IMR-90 (cell line): ENCODE data around the gene EHBP1. TPM values are rescaled to one million over a fixed set of nuclear protein-coding genes. Genes with fewer than 3 reads are reported as not detected.

Source experiments
- ATAC-seq: fragments of 200-7000 bp; cut with Tn5 transposase; 2 replicates; pipeline ENCODE4 v1.9.1; 2020; ENCODE audit warnings: low read depth, mild to moderate bottlenecking, moderate library complexity
- BruUV-seq: library from RNA; stranded (reverse); fragments of 400-500 nt; replicated peaks from 2 replicates; lab custom pipeline; 2021; lab: Mats Ljungman, UMichigan
- CTCF ChIA-PET: fragments of 300-600 bp; formaldehyde crosslinking; extraction: SDS; loops from one replicate; lab custom pipeline; 2021; ENCODE audit warnings: antibody characterized with exemption; lab: Yijun Ruan, JAX
- POLR2A ChIA-PET: fragments of 300-600 bp; sonication (Branson Sonifier 250); formaldehyde crosslinking; loops from one replicate; lab custom pipeline; 2022; ENCODE audit warnings: antibody characterized with exemption; ENCODE audit not compliant: unreplicated experiment; lab: Charles Lee
- DNase-seq: peaks from one replicate; pipeline ENCODE4 v3.0.0; 2013
- H2AFZ ChIP-seq: replicated peaks from 2 replicates; pipeline ENCODE3; 2013; ENCODE audit warnings: low read length, mild to moderate bottlenecking; ENCODE audit not compliant: poor library complexity
- H2AK5ac ChIP-seq: 2 replicates; pipeline ENCODE4 v1.6.1; 2013; ENCODE audit warnings: low read depth, low read length, inconsistent platforms
- H2AK9ac ChIP-seq: replicated peaks from 2 replicates; pipeline ENCODE3; 2013; ENCODE audit warnings: mild to moderate bottlenecking, low read depth, low read length, moderate library complexity; ENCODE audit not compliant: poor library complexity
- H2BK120ac ChIP-seq: 2 replicates; pipeline ENCODE4 v1.6.1; 2013; ENCODE audit warnings: low read depth, low read length, inconsistent platforms
- H2BK15ac ChIP-seq: 3 replicates; pipeline ENCODE4 v1.6.1; 2013; ENCODE audit warnings: low read depth, low read length, inconsistent platforms
- H2BK20ac ChIP-seq: 2 replicates; pipeline ENCODE4 v1.6.1; 2013; ENCODE audit warnings: low read depth, mild to moderate bottlenecking, inconsistent platforms, low read length, moderate library complexity
- H2BK5ac ChIP-seq: 2 replicates; pipeline ENCODE4 v1.6.1; 2013; ENCODE audit warnings: mild to moderate bottlenecking, low read depth, low read length, inconsistent platforms; ENCODE audit not compliant: poor library complexity, severe bottlenecking
- H3K14ac ChIP-seq: replicated peaks from 2 replicates; pipeline ENCODE4 v1.6.1; 2013; ENCODE audit warnings: low read depth, low read length, inconsistent platforms
- H3K18ac ChIP-seq: 2 replicates; pipeline ENCODE4 v1.6.1; 2013; ENCODE audit warnings: low read depth, low read length, control low read depth
- H3K23ac ChIP-seq: 2 replicates; pipeline ENCODE4 v1.6.1; 2013; ENCODE audit warnings: low read depth, low read length, inconsistent platforms
- H3K27ac ChIP-seq: 2 replicates; pipeline ENCODE4 v1.5.1; 2013; ENCODE audit warnings: mild to moderate bottlenecking, control low read depth, low read length; ENCODE audit not compliant: insufficient read depth
- H3K27me3 ChIP-seq: 2 replicates; pipeline ENCODE4 v1.6.1; 2013; ENCODE audit warnings: low read length; ENCODE audit not compliant: control insufficient read depth, insufficient read depth
- H3K36me3 ChIP-seq: 2 replicates; pipeline ENCODE4 v1.6.1; 2013; ENCODE audit warnings: low read length, mixed read lengths; ENCODE audit not compliant: control insufficient read depth, insufficient read depth
- H3K4ac ChIP-seq: 2 replicates; pipeline ENCODE4 v1.6.1; 2013; ENCODE audit warnings: low read depth, low read length, inconsistent platforms
- H3K4me1 ChIP-seq: 2 replicates; pipeline ENCODE4 v1.6.1; 2013; ENCODE audit warnings: low read length, mixed read lengths; ENCODE audit not compliant: control insufficient read depth, insufficient read depth
- H3K4me2 ChIP-seq: 2 replicates; pipeline ENCODE4 v1.6.1; 2013; ENCODE audit warnings: low read depth, mild to moderate bottlenecking, control low read depth, low read length, moderate library complexity
- H3K4me3 ChIP-seq: 2 replicates; pipeline ENCODE4 v1.5.1; 2013; ENCODE audit warnings: low read depth, mild to moderate bottlenecking, control low read depth, low read length, moderate library complexity; ENCODE audit not compliant: insufficient read depth
- H3K56ac ChIP-seq: 2 replicates; pipeline ENCODE4 v1.6.1; 2013; ENCODE audit warnings: low read length, inconsistent platforms; ENCODE audit not compliant: insufficient read depth; ENCODE audit errors: extremely low read depth
- H3K79me1 ChIP-seq, 2 experiments: 2 replicates each; pipeline ENCODE4 v1.6.1; 2013; ENCODE audit warnings: low read length in 2 of 2, inconsistent platforms in 1 of 2, low read depth in 1 of 2
- H3K9ac ChIP-seq: 2 replicates; pipeline ENCODE4 v1.6.1; 2013; ENCODE audit warnings: low read depth, low read length, control low read depth
- H3K9me1 ChIP-seq: 2 replicates; pipeline ENCODE4 v1.6.1; 2013; ENCODE audit warnings: low read length, inconsistent platforms; ENCODE audit not compliant: insufficient read depth
- H3K9me3 ChIP-seq: 2 replicates; pipeline ENCODE4 v1.6.1; 2013; ENCODE audit warnings: low read length; ENCODE audit not compliant: control insufficient read depth, insufficient read depth
- H4K20me1 ChIP-seq: 2 replicates; pipeline ENCODE4 v1.6.1; 2013; ENCODE audit warnings: low read length, inconsistent platforms; ENCODE audit not compliant: insufficient read depth
- H4K5ac ChIP-seq: 2 replicates; pipeline ENCODE4 v1.6.1; 2013; ENCODE audit warnings: mild to moderate bottlenecking, low read depth, low read length, control low read depth
- H4K8ac ChIP-seq, 2 experiments: 2 replicates each; pipeline ENCODE4 v1.6.1; 2013; ENCODE audit warnings: low read depth in 2 of 2, low read length in 2 of 2, control low read depth in 1 of 2, inconsistent platforms in 1 of 2
- H4K91ac ChIP-seq: 2 replicates; pipeline ENCODE4 v1.6.1; 2013; ENCODE audit warnings: low read depth, low read length, inconsistent platforms; ENCODE audit not compliant: insufficient read depth
- BHLHE40 ChIP-seq: fragments of 150-350 bp; IDR thresholded peaks from 2 replicates; pipeline ENCODE4 v1.6.1; 2016; ENCODE audit warnings: mild to moderate bottlenecking, low read depth, low read length
- CEBPB ChIP-seq: IDR thresholded peaks from 2 replicates; pipeline ENCODE4 v1.6.1; 2012; ENCODE audit warnings: low read depth, low read length, improper control_type of control experiment
- CHD1 ChIP-seq: IDR thresholded peaks from 2 replicates; pipeline ENCODE4 v1.6.1; 2012; ENCODE audit warnings: low read depth, low read length, improper control_type of control experiment
- CTCF ChIP-seq: conservative IDR thresholded peaks from 2 replicates; pipeline ENCODE4 v1.5.1; 2012; ENCODE audit warnings: mild to moderate bottlenecking, low read depth, low read length, improper control_type of control experiment
- MAZ ChIP-seq: IDR thresholded peaks from 2 replicates; pipeline ENCODE4 v1.6.1; 2012; ENCODE audit warnings: low read depth, mild to moderate bottlenecking, low read length, improper control_type of control experiment, moderate library complexity, borderline replicate concordance
- MXI1 ChIP-seq: IDR thresholded peaks from 2 replicates; pipeline ENCODE4 v1.6.1; 2012; ENCODE audit warnings: low read depth, mild to moderate bottlenecking, low read length, moderate library complexity, borderline replicate concordance
- RFX5 ChIP-seq: IDR thresholded peaks from 2 replicates; pipeline ENCODE4 v1.8.0; 2012; ENCODE audit warnings: low read depth, mild to moderate bottlenecking, low read length, moderate library complexity
- USF2 ChIP-seq: fragments of 150-350 bp; IDR thresholded peaks from 2 replicates; pipeline ENCODE4 v1.6.1; 2017; ENCODE audit warnings: mild to moderate bottlenecking, antibody characterized with exemption, low read length, low read depth
- WGBS, 2 experiments: methylation state at CpG; one replicate each; pipeline versions ENCODE4 v1.1.5 to v1.1.7; 2013; ENCODE audit warnings: missing lambda C conversion rate in 2 of 2; ENCODE audit not compliant: insufficient read length in 1 of 2; ENCODE audit errors: extremely low coverage in 2 of 2; 5-methylcytosine and 5-hydroxymethylcytosine counted together
- dilution Hi-C: fragments of 300-500 bp; cut with HindIII; formaldehyde crosslinking; loops from one replicate; pipeline ENCODE4 v1.14.3; 2018; ENCODE audit warnings: low sequenced_read_pairs; ENCODE audit not compliant: unreplicated experiment
- in situ Hi-C: fragments of 300-500 bp; cut with MboI; formaldehyde crosslinking; loops from 3 replicates; pipeline ENCODE4 v1.14.3; 2019; ENCODE audit warnings: low sequenced_read_pairs, inconsistent platforms, mixed read lengths
- intact Hi-C: fragments of 100-400 bp; cut with micrococcal nuclease; formaldehyde crosslinking; loops from 2 replicates; pipeline ENCODE4 v1.10.0; 2022
- polyA plus RNA-seq, 3 experiments: library from polyadenylated mRNA; depleted of rRNA; stranded (reverse); fragments of >200 nt; gene quantifications; 2 replicates each; pipeline ENCODE4 v1.2.3, GENCODE V29; 2012; ENCODE audit warnings: low replicate concordance in 1 of 3
- total RNA-seq: library from RNA; depleted of rRNA; stranded (reverse); fragments of >200 nt; gene quantifications from 2 replicates; pipeline ENCODE4 v1.2.3, GENCODE V29; 2012

EHBP1 gene
- total and polyA plus RNA-seq, 2 of the 4 experiments (the other 2 are of a cell fraction), result 28.3 to 44.4 TPM

DNA sequence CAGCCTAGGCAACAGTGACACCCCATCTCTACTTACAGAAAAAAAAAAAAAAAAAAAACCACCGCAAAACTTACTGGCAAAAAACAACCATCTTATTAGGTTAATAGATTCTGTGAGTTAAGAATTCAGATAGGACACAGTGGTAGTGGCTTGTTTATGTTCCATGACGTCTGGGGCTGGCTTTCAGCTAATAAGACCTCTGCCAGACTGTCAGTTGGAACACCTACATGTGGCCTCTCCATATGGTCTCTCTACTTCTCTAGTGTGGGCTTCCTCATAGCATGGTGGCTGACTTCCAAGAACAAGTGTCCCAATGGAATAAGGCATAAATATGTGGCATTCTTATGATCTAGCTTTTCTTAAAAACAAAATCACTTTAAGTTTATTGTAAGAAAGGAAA lies 251.1 kb downstream of the EHBP1 start:
- no peaks in the 10 kb centered on the region for H3K27me3 ChIP-seq
- H2AK5ac ChIP-seq, result no peak overlapping the region
- H4K91ac ChIP-seq, result no peak overlapping the region
- no TSS peak for BruUV-seq
- no peaks in the 10 kb centered on the region for H4K20me1 ChIP-seq
- no peak overlapping the region for H2BK5ac ChIP-seq
- H3K23ac ChIP-seq, result no peak overlapping the region
- no peak overlapping the region for H3K4me3 ChIP-seq
- no peak overlapping the region for H2AK9ac ChIP-seq
- in situ Hi-C loops, result no loop called here
- no peak overlapping the region for H3K56ac ChIP-seq
- no peak overlapping the region for H3K18ac ChIP-seq
- no peaks in the 10 kb centered on the region for H3K79me1 ChIP-seq
- TF ChIP-seq CHD1 (no peak), CTCF (no peak), MAZ (no peak), USF2 (no peak), BHLHE40 (no peak), MXI1 (no peak), RFX5 (no peak), CEBPB (no peak)
- dilution Hi-C loops, result no loop called here
- H3K36me3 ChIP-seq, result peaks cover 6% of the 10 kb centered on the region; the same call in 1 of the 2 replicates
- no peak overlapping the region for H3K4me2 ChIP-seq
- no peak overlapping the region for H4K5ac ChIP-seq
- intact Hi-C loops, result no loop called here
- H2BK15ac ChIP-seq, result no peak overlapping the region
- no peaks in the 10 kb centered on the region for H3K4me1 ChIP-seq
- no peak for ATAC-seq
- ChIA-PET CTCF (no interaction called here), POLR2A (no interaction called here)
- H3K14ac ChIP-seq, result no peak overlapping the region
- no peak overlapping the region for H2BK120ac ChIP-seq
- H2AFZ ChIP-seq, result no peak overlapping the region
- H3K9me3 ChIP-seq, result no peaks in the 10 kb centered on the region
- DNase-seq, result no peak
- H2BK20ac ChIP-seq, result no peak overlapping the region
- H3K9ac ChIP-seq, result no peak overlapping the region
- no peak overlapping the region for H3K4ac ChIP-seq
- H4K8ac ChIP-seq, result no peak overlapping the region
- WGBS, 2 experiments, result no CpG with 5 or more reads among the region's 2 CpGs
- H3K9me1 ChIP-seq, result no peaks in the 10 kb centered on the region
- H3K27ac ChIP-seq, result no peak overlapping the region
